ENCODE data around the gene FBN1.

DNA sequence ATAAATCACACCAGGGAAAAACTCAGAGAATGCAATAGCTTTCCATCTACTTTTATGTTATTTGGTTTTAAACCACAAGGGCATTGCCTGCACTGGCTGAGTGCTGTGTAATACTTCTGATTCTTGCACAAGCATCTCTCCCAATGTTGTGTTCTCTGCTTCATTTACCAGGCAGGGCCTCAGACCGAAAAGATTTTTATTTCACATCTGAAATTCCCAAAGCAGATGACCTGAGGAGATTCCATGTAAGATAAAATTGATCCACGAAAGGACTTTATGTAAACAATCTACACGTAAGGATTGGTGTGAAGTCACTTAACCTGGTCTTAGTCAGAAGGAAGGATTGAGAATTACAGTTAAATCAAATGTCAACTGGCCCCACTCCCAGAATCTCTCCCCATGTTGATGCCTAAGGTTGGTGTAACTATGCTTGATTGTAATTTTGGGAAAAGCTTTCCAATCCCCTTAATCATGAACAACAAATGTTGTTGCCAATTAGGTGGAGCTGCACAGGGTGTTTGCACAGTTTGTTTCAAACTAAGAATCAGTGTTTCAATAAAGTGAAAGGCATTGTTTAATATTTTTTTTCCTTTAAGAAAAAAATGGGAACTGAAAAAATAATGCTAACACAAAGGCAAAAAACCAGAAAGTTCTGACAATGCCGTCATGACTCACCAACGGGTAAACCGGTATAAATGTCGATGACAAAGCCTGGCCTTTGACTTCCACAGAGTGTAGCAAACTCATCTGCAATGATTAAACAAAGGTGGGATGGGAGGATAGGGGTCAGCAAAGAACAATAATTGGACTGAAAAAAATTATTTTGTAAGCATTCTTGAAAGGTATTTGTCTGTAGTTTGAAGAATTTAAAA is 185.7 kb downstream of the FBN1 start:
- TF ChIP-seq, protein P1, sequence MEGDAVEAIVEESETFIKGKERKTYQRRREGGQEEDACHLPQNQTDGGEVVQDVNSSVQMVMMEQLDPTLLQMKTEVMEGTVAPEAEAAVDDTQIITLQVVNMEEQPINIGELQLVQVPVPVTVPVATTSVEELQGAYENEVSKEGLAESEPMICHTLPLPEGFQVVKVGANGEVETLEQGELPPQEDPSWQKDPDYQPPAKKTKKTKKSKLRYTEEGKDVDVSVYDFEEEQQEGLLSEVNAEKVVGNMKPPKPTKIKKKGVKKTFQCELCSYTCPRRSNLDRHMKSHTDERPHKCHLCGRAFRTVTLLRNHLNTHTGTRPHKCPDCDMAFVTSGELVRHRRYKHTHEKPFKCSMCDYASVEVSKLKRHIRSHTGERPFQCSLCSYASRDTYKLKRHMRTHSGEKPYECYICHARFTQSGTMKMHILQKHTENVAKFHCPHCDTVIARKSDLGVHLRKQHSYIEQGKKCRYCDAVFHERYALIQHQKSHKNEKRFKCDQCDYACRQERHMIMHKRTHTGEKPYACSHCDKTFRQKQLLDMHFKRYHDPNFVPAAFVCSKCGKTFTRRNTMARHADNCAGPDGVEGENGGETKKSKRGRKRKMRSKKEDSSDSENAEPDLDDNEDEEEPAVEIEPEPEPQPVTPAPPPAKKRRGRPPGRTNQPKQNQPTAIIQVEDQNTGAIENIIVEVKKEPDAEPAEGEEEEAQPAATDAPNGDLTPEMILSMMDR (conservative IDR thresholded peaks at IDR 0.05; ENCODE audit: low read depth in 2 of 2) = no peak
- TF ChIP-seq EZH2 (IDR thresholded peaks at IDR 0.05; ENCODE audit: low read depth, unreplicated experiment) (no peak), EZH2phosphoT487 (IDR thresholded peaks at IDR 0.05; ENCODE audit: unreplicated experiment) (no peak), POLR2AphosphoS5 (IDR thresholded peaks at IDR 0.05; ENCODE audit: low read depth) (no peak), CREB1 (CRISPR knock-in tag; IDR thresholded peaks at IDR 0.05; ENCODE audit: low read depth) (no peak), STAT1 (IDR thresholded peaks at IDR 0.05; ENCODE audit: unreplicated experiment) (no peak), ZNF331 (CRISPR knock-in tag; IDR thresholded peaks at IDR 0.05; ENCODE audit: low read depth) (no peak)
- TF ChIP-seq, protein P2, sequence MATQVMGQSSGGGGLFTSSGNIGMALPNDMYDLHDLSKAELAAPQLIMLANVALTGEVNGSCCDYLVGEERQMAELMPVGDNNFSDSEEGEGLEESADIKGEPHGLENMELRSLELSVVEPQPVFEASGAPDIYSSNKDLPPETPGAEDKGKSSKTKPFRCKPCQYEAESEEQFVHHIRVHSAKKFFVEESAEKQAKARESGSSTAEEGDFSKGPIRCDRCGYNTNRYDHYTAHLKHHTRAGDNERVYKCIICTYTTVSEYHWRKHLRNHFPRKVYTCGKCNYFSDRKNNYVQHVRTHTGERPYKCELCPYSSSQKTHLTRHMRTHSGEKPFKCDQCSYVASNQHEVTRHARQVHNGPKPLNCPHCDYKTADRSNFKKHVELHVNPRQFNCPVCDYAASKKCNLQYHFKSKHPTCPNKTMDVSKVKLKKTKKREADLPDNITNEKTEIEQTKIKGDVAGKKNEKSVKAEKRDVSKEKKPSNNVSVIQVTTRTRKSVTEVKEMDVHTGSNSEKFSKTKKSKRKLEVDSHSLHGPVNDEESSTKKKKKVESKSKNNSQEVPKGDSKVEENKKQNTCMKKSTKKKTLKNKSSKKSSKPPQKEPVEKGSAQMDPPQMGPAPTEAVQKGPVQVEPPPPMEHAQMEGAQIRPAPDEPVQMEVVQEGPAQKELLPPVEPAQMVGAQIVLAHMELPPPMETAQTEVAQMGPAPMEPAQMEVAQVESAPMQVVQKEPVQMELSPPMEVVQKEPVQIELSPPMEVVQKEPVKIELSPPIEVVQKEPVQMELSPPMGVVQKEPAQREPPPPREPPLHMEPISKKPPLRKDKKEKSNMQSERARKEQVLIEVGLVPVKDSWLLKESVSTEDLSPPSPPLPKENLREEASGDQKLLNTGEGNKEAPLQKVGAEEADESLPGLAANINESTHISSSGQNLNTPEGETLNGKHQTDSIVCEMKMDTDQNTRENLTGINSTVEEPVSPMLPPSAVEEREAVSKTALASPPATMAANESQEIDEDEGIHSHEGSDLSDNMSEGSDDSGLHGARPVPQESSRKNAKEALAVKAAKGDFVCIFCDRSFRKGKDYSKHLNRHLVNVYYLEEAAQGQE (IDR thresholded peaks at IDR 0.05; ENCODE audit: unreplicated experiment) = no peak
